Measurements from ENCODE around the gene FOXF1.

- no peak for TF ChIP-seq CTCF (IDR thresholded peaks at IDR 0.05; ENCODE audit: low read depth, low read length)
- no peak for TF ChIP-seq EZH2phosphoT487 (IDR thresholded peaks at IDR 0.05; ENCODE audit: low read depth)
Measured at GRCh38 chr16:86522634-86523033, 12.3 kb downstream of the FOXF1 start.

Data from OCI-LY3 (cell line).